NCI-H82 treated with DMSO at 0.1 percent for 48 hours (cell line): ENCODE data around the gene DNMT3L.

ENCODE experiments used
- DNase-seq: peaks from one replicate; lab custom pipeline; 2025; ENCODE audit not compliant: unreplicated experiment; lab: John Stamatoyannopoulos, UW

The DNMT3L gene

GRCh38 chr21:44295163-44295573 lies 33.5 kb upstream of the DNMT3L start:
- no peak for DNase-seq

GRCh38 chr21:44294391-44295162 lies 32.9 kb upstream of the DNMT3L start:
- DNase-seq, result no peak

- DNase-seq, result no peak
Observed at GRCh38 chr21:44293551-44294231, 32.0 kb upstream of the DNMT3L start.

GRCh38 chr21:44292812-44293195 lies 31.1 kb upstream of the DNMT3L start:
- DNase-seq, result no peak

GRCh38 chr21:44291936-44292811 lies 30.5 kb upstream of the DNMT3L start:
- DNase-seq, result no peak

GRCh38 chr21:44291078-44291935 lies 29.6 kb upstream of the DNMT3L start:
- no peak for DNase-seq

- no peak for DNase-seq
Observed at GRCh38 chr21:44290327-44291077, 28.8 kb upstream of the DNMT3L start.

- DNase-seq, result no peak
Observed at GRCh38 chr21:44289381-44290010, 27.8 kb upstream of the DNMT3L start.

- DNase-seq, result no peak
Observed at GRCh38 chr21:44288251-44289110, 26.8 kb upstream of the DNMT3L start.

- no peak for DNase-seq
Observed at GRCh38 chr21:44286716-44287632, 25.3 kb upstream of the DNMT3L start.

GRCh38 chr21:44286086-44286715 lies 24.5 kb upstream of the DNMT3L start:
- no peak for DNase-seq

- DNase-seq, result no peak
Observed at GRCh38 chr21:44285138-44285992, 23.7 kb upstream of the DNMT3L start, which contains the start of gene AIRE. Gene AIRE (plus strand): TSS chr21:44285876. CDS start chr21:44286007, 131 bp downstream.

GRCh38 chr21:44283948-44284347 lies 22.3 kb upstream of the DNMT3L start:
- DNase-seq, result no peak

- DNase-seq, result peak; percentile 63
Observed at GRCh38 chr21:44283211-44283785, 21.6 kb upstream of the DNMT3L start.

- DNase-seq, result no peak
Observed at GRCh38 chr21:44282370-44282769, 20.7 kb upstream of the DNMT3L start.

- DNase-seq, result no peak
Observed at GRCh38 chr21:44281801-44282200, 20.1 kb upstream of the DNMT3L start.
